GM18858 (cell line): Measurements from ENCODE around the gene NUAK1.
"Not testable (repeated sequence)": the region's sequence is repeated elsewhere in the genome, so short reads cannot be mapped to it uniquely, and the experiment has no call there.

Source experiments
- ATAC-seq: cut with Tn5 transposase; IDR thresholded peaks from one replicate; pipeline ENCODE4 v1.9.1; 2021; ENCODE audit not compliant: unreplicated experiment

NUAK1 gene

GRCh38 chr12:106147956-106148355 lies 9.2 kb upstream of the NUAK1 start:
- no peak for ATAC-seq

GRCh38 chr12:106146987-106147386 lies 8.2 kb upstream of the NUAK1 start:
- ATAC-seq: no peak

GRCh38 chr12:106145539-106146447 lies 7.0 kb upstream of the NUAK1 start:
- ATAC-seq: no peak

- no peak for ATAC-seq
Measured at GRCh38 chr12:106144847-106145246, 6.1 kb upstream of the NUAK1 start.

- ATAC-seq: no peak
Measured at GRCh38 chr12:106142591-106143261, 4.0 kb upstream of the NUAK1 start.

- not testable (repeated sequence) for ATAC-seq
Measured at GRCh38 chr12:106141920-106142319, 3.2 kb upstream of the NUAK1 start.

GRCh38 chr12:106141452-106141851 lies 2.7 kb upstream of the NUAK1 start:
- ATAC-seq: no peak

- no peak for ATAC-seq
Measured at GRCh38 chr12:106141003-106141402, 2.2 kb upstream of the NUAK1 start.

- no peak for ATAC-seq
Measured at GRCh38 chr12:106140223-106140986, 1.7 kb upstream of the NUAK1 start.

GRCh38 chr12:106139422-106140171 lies 843 bp upstream of the NUAK1 start:
- no peak for ATAC-seq

GRCh38 chr12:106138357-106138632 lies 459 bp downstream of the NUAK1 start:
- ATAC-seq: no peak

- ATAC-seq: no peak
Measured at GRCh38 chr12:106137530-106138356, 1.0 kb downstream of the NUAK1 start.

- no peak for ATAC-seq
Measured at GRCh38 chr12:106136263-106136662, 2.5 kb downstream of the NUAK1 start.

- no peak for ATAC-seq
Measured at GRCh38 chr12:106135781-106136180, 3.0 kb downstream of the NUAK1 start.

GRCh38 chr12:106135075-106135474 lies 3.7 kb downstream of the NUAK1 start:
- no peak for ATAC-seq

GRCh38 chr12:106134294-106134949 lies 4.3 kb downstream of the NUAK1 start:
- ATAC-seq: no peak

- no peak for ATAC-seq
Measured at GRCh38 chr12:106133136-106134087, 5.3 kb downstream of the NUAK1 start.
